ENCODE results near the gene ELAVL1. TPM values are rescaled to one million over a fixed set of nuclear protein-coding genes. Genes with fewer than 3 reads are reported as not detected.
A peak's percentile ranks its signal among the peaks of the same experiment; 100 is the strongest.
"Not testable (repeated sequence)": the region's sequence is repeated elsewhere in the genome, so short reads cannot be mapped to it uniquely, and the experiment has no call there.

Gene ELAVL1
- 23.1 TPM for total RNA-seq

DNA sequence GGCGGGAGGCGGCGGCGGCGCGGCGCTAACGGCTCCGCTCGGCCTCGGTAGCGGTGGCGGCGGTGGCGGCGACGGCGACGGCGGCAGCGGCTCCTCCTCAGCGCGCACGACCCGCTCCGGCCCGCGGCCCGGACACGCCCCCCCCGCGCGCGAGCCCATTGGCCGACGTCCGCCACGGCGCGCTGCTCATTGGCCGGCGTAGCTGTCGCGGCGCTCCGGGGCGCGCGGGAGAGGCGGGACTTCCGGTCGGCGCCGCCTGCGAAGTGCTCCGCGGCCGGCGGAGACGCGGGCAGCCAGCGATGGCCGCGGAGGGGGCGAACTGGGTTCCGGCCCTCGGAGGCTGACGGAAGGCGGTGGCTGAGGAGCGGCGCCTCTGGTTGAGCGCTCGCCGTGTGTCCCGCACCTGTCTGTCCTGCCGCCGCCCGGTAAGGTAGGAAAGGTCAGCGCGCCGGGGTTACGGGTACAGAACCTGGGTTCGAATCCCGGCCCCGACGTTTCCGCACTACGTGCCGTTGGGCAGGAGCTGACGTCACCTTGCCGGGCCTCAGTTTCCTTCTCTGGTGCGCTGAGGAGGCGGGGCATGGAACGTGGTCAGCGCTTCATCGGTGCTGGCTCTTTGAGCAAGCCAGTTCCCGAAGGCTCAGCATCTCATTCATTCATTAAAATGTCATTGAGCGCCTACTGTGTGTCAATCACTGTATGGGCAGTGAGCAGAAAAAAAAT lies at the start of gene ELAVL1:
TSS of gene ELAVL1 (minus strand) at position 108 of the 723 bp plus-strand sequence. CDS start 13,826 bp downstream, outside the sequence.
- peak; percentile 62 for DNase-seq

- no peak for DNase-seq
Measured at GRCh38 chr19:8054169-8054568, 48.7 kb upstream of the ELAVL1 start.

- DNase-seq = no peak
Measured at GRCh38 chr19:8052464-8052859, 47.0 kb upstream of the ELAVL1 start, which contains the start of gene CCL25. Gene CCL25 (plus strand): TSS chr19:8052760. CDS start chr19:8053050, 290 bp downstream.

DNA sequence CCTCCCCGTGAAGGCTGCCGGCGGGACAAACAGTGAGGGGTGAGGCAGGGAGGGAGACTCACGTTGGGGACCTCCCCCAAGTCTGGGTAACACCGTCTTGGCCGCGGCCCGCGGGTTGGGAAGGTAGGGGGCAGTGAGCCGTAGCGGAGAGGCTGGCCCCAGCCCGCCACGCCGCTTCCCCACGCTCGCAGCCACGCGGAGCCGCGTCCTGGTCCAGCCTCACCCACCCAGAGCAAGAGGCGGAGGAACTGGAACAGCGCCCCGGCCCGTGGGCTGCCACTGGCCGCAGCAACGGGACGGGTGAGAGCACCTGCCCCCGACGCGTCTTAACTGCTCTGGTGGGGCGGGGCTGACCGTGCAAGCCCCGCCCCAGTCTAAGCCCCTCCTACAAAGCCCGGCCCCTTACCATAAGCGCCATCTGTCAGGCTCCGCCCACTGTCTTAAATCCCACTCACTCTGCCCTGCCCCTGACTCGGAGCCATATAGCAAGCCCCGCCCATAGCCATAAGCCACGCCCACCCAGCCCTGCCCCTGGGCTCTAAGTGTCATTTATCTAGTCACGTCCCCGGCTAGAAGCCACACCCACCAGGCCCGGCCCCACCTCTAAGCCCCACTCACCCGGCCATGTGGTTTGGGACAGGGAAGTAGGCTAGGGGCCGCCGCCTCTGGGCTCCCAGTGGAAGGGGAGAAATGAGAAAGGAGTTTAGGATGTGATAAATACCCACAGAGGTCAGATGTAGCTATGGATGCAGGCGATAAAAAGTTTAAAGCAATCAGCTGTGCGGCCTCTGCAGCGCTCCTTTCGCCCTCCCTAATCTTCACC lies 45.0 kb upstream of the ELAVL1 start:
- DNase-seq = peak; percentile 44

DNA sequence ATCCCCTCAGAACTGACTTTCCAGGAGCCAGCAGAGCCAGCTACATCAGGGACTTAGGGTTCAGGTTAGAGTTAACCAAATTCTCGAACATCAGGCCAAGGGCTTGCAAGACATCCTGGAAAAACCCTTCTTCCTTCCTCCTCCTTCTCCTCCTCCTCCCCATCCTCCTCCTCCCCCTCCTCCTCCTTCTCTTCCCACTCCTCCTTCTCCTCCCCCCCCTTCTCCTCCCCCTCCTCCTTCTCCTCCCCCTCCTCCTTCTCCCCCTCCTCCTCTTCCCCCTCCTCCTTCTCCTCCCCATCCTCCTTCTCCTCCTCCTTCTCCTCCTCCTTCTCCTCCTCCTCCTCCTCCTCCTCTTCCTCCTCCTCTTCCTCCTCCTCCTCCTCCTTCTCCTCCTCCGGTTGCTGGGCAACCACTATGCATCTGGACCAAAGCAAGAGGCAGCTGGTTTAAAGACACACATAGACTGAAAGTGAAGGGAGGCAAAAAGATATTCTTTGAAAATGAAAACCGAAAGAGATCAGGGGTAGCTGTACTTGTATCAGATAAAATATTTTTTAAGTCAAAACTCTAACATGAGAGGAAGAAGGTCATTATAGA lies 41.2 kb upstream of the ELAVL1 start:
- DNase-seq = no peak

- DNase-seq = no peak
Measured at GRCh38 chr19:8045872-8046568, 40.6 kb upstream of the ELAVL1 start.

DNA sequence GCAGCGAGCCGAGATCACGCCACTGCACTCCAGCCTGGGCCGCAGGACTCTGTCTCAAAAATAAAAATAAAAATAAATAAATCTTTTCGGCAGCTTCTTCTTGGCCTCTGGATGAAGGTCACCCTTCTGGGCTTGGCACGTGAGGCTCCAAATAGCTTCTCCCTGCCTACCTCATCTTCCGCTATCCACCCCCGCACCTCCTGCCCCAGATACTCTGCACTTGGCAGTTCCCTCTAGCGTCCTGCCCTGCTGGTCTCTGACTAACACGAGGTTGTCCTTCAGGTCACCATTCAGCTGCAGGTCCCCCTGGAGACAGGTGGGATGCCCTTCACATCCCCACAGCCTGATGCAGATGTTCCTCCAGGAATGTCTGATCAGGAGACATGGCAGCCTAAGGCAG lies 38.6 kb upstream of the ELAVL1 start:
- no peak for DNase-seq

DNA sequence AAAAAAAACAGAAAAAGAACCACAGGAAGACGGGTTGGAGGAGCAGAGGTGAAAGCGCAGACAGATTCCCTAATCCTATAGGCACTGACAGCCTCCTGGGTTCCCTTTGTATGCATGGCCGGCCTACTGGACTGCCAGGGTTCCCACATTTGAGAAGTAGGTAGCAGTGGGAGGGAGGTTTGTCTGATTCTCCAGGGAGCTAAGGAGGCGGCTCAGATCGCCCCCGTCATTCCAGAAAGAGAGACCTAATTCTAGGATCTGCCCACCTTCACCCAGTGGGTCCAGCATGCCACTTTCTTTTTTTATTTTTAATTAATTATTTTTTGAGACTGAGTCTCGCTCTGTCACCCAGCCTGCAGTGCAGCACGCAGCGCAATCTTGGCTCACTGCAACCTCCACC lies 37.5 kb upstream of the ELAVL1 start:
- DNase-seq = no peak

DNA sequence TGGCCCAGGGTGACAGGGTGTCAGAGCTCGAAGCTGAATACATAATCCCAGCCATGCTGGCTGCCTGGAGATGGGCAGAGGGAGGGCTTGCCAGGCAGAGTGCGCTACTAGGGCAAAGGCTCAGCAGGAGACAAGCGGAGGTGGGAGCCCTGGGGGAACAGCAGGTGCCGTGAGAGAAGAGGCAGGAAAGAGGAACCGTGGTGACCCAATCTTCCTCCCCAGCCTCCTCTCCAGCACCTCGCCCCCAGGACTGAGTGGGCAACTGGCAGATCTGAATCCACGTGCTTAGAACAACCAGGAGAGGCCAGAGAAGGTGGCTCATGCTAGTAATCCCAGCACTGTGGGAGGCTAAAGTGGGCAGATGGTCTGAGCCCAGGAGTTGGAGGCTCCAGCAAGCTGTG lies 36.1 kb upstream of the ELAVL1 start:
- DNase-seq = no peak

DNA sequence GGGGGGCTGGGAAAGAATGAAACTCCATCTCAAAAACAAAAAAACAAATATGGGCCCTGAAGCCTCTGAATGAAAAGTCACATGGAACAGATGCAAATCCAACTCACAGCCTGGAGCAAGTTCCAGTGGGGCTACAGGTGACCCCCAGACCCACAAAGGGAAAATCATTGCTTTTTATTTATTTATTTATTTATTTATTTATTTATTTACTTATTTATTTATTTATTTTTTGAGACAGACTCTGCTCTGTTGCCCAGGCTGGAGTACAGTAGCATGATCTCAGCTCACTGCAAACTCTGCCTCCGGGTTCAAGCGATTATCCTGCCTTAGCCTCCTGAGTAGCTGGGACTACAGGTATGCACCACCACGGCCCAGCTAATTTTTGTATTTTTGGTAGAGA lies 33.8 kb upstream of the ELAVL1 start:
- no peak for DNase-seq

- DNase-seq = no peak
Measured at GRCh38 chr19:8038815-8039214, 33.4 kb upstream of the ELAVL1 start.

DNA sequence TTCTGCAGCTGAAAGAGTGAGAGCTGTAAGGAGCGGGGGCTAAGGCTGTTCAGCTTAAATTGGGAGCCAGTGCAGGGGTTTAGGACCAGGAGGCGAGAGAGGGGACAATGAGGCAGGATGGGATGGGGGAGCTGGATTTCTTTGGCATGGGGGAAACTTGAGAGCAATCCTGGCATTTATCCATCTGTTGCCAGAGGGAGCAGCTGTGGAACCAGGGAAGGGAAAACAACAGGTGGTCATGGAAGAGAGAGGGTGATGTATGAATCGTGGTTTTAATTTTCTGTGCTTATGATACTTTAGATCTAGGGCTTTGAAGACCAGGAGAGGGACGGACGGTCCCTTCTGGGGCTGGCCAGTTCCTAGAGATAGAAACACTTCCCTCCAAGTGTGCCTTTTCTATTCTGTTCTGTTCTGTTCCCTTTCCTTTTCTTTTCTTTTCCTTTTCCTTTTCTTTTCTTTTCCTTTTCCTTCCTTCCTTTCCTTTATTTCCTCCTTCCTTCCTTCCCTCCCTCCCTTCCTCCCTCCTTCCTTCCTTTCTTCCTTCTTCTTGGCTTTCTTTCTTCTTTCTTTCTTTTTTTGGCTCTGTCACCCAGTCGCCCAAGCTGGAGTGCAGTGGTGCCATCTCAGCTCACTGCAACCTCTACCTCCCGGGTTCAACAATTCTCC lies 31.1 kb upstream of the ELAVL1 start:
- peak; percentile 2 for DNase-seq

DNA sequence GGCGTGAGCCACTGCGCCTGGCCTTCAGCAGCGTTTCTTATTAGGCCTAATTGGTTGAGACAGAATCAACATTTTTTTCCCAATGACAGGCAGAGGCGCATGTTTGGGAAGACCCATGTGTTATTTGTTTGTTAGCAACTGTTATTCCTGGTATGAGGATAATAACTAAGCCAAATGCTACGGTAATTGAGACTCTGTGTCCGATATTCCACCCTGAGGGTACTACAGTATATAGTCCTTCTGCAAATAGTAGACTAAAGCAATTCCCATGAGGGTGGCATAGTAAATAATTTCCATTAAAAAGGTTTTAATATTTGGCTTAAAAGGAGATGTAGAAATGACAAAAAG lies 28.7 kb upstream of the ELAVL1 start:
- DNase-seq = peak; percentile 30

GRCh38 chr19:8033287-8034177 lies 28.1 kb upstream of the ELAVL1 start:
- not testable (repeated sequence) for DNase-seq

DNA sequence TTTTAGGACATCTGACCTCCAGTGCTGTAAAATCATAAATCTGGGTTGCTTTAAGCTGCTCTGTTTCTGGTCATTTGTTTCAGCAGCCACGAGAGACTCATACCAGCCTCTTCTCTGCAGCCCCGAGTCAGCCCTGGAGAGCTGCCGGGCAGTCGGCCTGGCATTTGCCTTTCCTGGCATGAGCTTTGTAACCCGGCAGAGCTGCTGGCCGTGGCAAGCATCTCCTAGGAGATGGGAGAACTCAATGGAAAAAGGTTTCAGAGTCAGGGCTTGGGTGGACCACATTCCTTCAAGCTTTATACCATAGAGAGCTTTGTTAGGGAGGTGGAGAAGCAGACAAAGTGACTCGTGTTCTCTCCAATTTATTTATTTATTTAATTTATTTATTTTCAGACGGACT lies 25.5 kb upstream of the ELAVL1 start:
- no peak for DNase-seq

- DNase-seq = no peak
Measured at GRCh38 chr19:8028951-8029491, 23.6 kb upstream of the ELAVL1 start.

GRCh38 chr19:8025316-8025715 lies 19.9 kb upstream of the ELAVL1 start:
- DNase-seq = no peak

DNA sequence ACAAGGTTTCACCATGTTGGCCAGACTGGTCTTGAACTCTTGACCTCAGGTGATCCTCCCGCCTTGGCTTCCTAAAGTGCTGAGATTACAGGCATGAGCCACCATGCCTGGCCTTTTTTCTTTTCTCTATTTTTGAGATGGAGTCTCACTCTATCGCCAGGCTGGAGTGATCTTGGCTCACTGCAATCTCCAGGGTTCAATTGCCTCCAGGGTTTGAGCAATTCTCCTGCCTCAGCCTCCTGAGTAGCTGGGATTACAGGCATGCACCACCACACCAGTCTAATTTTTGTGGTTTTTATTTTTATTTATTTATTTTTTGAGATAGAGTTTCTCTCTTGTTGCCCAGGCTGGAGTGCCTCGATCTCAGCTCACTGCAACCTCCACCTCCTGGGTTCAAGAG lies 18.8 kb upstream of the ELAVL1 start:
- DNase-seq = not testable (repeated sequence)

GRCh38 chr19:8023371-8023770 lies 17.9 kb upstream of the ELAVL1 start:
- no peak for DNase-seq

DNA sequence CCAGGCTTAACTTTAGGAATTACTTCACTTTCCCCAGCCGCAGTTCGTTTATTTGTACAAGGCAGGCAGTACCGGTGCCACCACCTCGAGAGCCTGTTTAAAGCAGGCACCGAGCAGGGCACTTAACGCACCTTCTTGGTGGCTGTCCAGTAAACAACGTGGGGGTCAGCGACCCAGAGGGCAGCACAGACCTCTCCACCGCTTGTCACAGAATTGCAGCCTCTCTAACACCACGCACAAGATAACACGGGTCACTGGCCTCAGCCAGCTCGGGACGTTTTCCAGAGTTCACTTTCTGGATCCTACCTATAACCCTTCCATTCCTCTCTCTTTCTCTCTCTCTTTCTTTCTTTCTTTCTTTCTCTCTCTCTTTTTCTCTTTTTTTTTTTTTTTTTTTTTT lies 16.8 kb upstream of the ELAVL1 start:
- DNase-seq = no peak

GRCh38 chr19:8021374-8021773 lies 15.9 kb upstream of the ELAVL1 start:
- DNase-seq = no peak

All from skin of body (tissue), 2 donors.